GM21825 (cell line): ENCODE measurements around the gene AQP11.

Source experiments
- ATAC-seq: cut with Tn5 transposase; IDR thresholded peaks from one replicate; pipeline ENCODE4 v1.9.1; 2021; ENCODE audit warnings: mild to moderate bottlenecking, moderate library complexity; ENCODE audit not compliant: unreplicated experiment

The AQP11 gene

DNA sequence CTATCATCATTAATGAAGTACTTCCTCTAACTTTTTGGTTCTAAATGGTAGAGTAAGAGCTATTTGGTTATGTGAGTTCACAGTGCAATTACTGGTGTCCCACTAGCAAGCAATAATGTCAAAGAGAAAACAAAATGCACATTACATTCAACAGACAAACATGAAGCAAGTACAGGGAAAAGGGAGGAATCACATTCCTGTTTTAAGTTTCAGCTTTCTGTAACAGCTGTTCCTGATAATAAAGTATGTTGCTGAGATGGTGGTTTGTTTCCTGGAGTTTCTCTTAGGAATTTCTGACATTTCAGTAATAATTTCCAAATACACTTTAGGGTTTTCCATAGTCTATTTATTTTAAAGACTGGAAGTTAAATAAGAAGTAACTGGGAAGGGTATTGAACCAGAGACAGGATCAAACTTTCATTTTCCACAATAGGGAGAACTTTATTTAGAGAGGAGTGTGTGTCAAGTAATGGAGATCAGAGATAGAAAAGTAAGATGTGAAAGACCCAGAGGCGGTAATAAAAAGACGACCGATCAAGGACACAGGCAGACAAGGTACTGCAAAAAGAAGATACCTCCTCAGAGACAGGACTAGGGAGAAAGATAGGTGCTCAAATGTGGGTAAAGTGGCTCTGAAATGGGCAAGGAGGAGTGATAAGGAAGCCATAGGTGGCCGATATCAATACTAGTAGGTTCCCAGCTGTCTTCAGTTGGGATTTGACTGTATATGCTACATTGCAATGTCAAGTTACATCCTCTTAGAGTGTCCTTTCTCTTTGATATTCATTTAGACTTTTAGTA, 68.7 kb downstream of the AQP11 start:
- ATAC-seq: no peak
